ENCODE results near the gene GALNT12.

GRCh38 chr9:98866435-98867102, 59.1 kb downstream of the GALNT12 start:
- TF ChIP-seq CTCF (optimal IDR thresholded peaks at IDR 0.05 in 1 of 3, IDR thresholded peaks at IDR 0.05 in 1 of 3, conservative IDR thresholded peaks at IDR 0.05 in 1 of 3; ENCODE audit: extremely low read depth in 1 of 3, insufficient read depth in 2 of 3, low read length in 3 of 3) (no peak), EZH2 (IDR thresholded peaks at IDR 0.05; ENCODE audit: low read length) (no peak)
